Trophoblast cell (in vitro differentiated cells and primary cell): Measurements from ENCODE around the gene ZHX3.

Experiments
- DNase-seq, 2 donors: peaks; one replicate each; pipeline ENCODE4 v3.0.0-alpha.2; 2016
- H2AFZ ChIP-seq: 2 replicates; pipeline ENCODE4 v1.6.1; 2013; ENCODE audit warnings: low read length, moderate library complexity, mild to moderate bottlenecking; ENCODE audit not compliant: insufficient read depth, poor library complexity
- H2AK5ac ChIP-seq: 2 replicates; pipeline ENCODE4 v1.6.1; 2013; ENCODE audit warnings: mild to moderate bottlenecking, low read length
- H2BK120ac ChIP-seq: 2 replicates; pipeline ENCODE4 v1.6.1; 2013; ENCODE audit warnings: low read length, mild to moderate bottlenecking, moderate library complexity; ENCODE audit not compliant: insufficient read depth, poor library complexity
- H2BK12ac ChIP-seq: 2 replicates; pipeline ENCODE4 v1.6.1; 2013; ENCODE audit warnings: mild to moderate bottlenecking, low read length, moderate library complexity
- H2BK5ac ChIP-seq: 2 replicates; pipeline ENCODE4 v1.6.1; 2013; ENCODE audit warnings: low read length, low read depth, moderate library complexity, mild to moderate bottlenecking; ENCODE audit not compliant: poor library complexity
- H3K14ac ChIP-seq: 2 replicates; pipeline ENCODE4 v1.6.1; 2013; ENCODE audit warnings: mild to moderate bottlenecking, low read length
- H3K18ac ChIP-seq: 2 replicates; pipeline ENCODE4 v1.6.1; 2013; ENCODE audit warnings: mild to moderate bottlenecking, low read length
- H3K23ac ChIP-seq: 2 replicates; pipeline ENCODE4 v1.6.1; 2013; ENCODE audit warnings: low read length
- H3K27ac ChIP-seq: 2 replicates; pipeline ENCODE4 v1.5.1; 2013; ENCODE audit warnings: low read depth, mild to moderate bottlenecking, inconsistent platforms, low read length, moderate library complexity
- H3K27me3 ChIP-seq: 2 replicates; pipeline ENCODE4 v1.6.1; 2013; ENCODE audit warnings: inconsistent platforms, mild to moderate bottlenecking, low read length, moderate library complexity; ENCODE audit not compliant: insufficient read depth
- H3K36me3 ChIP-seq, 2 experiments: 1 replicate in 1 of 2; 2 replicates in 1 of 2; pipeline ENCODE4 v1.6.1; 2013; ENCODE audit warnings: low read length in 2 of 2, mild to moderate bottlenecking in 2 of 2, moderate library complexity in 1 of 2; ENCODE audit not compliant: insufficient read depth in 2 of 2, control insufficient read depth in 1 of 2
- H3K4ac ChIP-seq: 2 replicates; pipeline ENCODE4 v1.6.1; 2013; ENCODE audit warnings: low read depth, mild to moderate bottlenecking, low read length, moderate library complexity
- H3K4me1 ChIP-seq, 2 experiments: 1 replicate in 1 of 2; 2 replicates in 1 of 2; pipeline ENCODE4 v1.6.1; 2013; ENCODE audit warnings: low read length in 2 of 2, mild to moderate bottlenecking in 2 of 2, moderate library complexity in 1 of 2; ENCODE audit not compliant: insufficient read depth in 2 of 2, control insufficient read depth in 1 of 2
- H3K4me2 ChIP-seq: 2 replicates; pipeline ENCODE4 v1.6.1; 2013; ENCODE audit warnings: inconsistent platforms, mild to moderate bottlenecking, low read length, moderate library complexity
- H3K4me3 ChIP-seq: 2 replicates; pipeline ENCODE4 v1.5.1; 2013; ENCODE audit warnings: mild to moderate bottlenecking, low read depth, low read length, inconsistent platforms
- H3K79me1 ChIP-seq: one replicate; pipeline ENCODE4 v1.6.1; 2013; ENCODE audit warnings: low read length
- H3K79me2 ChIP-seq: 2 replicates; pipeline ENCODE4 v1.6.1; 2013; ENCODE audit warnings: low read length, mild to moderate bottlenecking; ENCODE audit not compliant: control insufficient read depth, insufficient read depth, poor library complexity
- H3K9ac ChIP-seq: 2 replicates; pipeline ENCODE4 v1.6.1; 2013; ENCODE audit warnings: mild to moderate bottlenecking, low read length
- H3K9me3 ChIP-seq: 2 replicates; pipeline ENCODE4 v1.6.1; 2013; ENCODE audit warnings: low read depth, mild to moderate bottlenecking, control low read depth, inconsistent platforms, low read length; ENCODE audit not compliant: insufficient read depth
- H4K12ac ChIP-seq: 2 replicates; pipeline ENCODE4 v1.6.1; 2013; ENCODE audit warnings: low read depth, mild to moderate bottlenecking, low read length, moderate library complexity
- H4K8ac ChIP-seq: 2 replicates; pipeline ENCODE4 v1.6.1; 2013; ENCODE audit warnings: low read depth, mild to moderate bottlenecking, low read length, moderate library complexity
- H4K91ac ChIP-seq: one replicate; pipeline ENCODE4 v1.6.1; 2013; ENCODE audit warnings: low read depth, mild to moderate bottlenecking, low read length, moderate library complexity
- WGBS: extraction: QIAGEN DNeasy Blood & Tissue Kit; methylation state at CpG from one replicate; pipeline ENCODE4 v1.1.7; 2013; ENCODE audit warnings: missing lambda C conversion rate; ENCODE audit not compliant: insufficient read length, insufficient coverage; ENCODE audit errors: extremely low coverage; 5-methylcytosine and 5-hydroxymethylcytosine counted together

Gene ZHX3

GRCh38 chr20:41287327-41287726 lies 30.2 kb downstream of the ZHX3 start:
- Histone ChIP-seq H3K79me1 (no peaks in the 10 kb centered on the region), H2BK120ac (no peak overlapping the region), H3K4me3 (no peak overlapping the region), H3K23ac (no peak overlapping the region), H4K91ac (no peak overlapping the region), H2AFZ (no peak overlapping the region), H2AK5ac (no peak overlapping the region), H2BK12ac (no peak overlapping the region), H3K27me3 (no peaks in the 10 kb centered on the region), H3K79me2 (no peaks in the 10 kb centered on the region), H3K9ac (no peak overlapping the region), H4K12ac (no peak overlapping the region), H3K4me2 (no peak overlapping the region), H3K4ac (no peak overlapping the region), H3K4me1 (no peaks in the 10 kb centered on the region), H3K18ac (no peak overlapping the region), H4K8ac (no peak overlapping the region), H3K14ac (no peak overlapping the region), H3K9me3 (no peaks in the 10 kb centered on the region), H3K27ac (no peak overlapping the region), H3K36me3 (no peaks in the 10 kb centered on the region), H2BK5ac (no peak overlapping the region)
- WGBS, result no CpG with 5 or more reads among the region's 2 CpGs
- peak in 1 of 2 donors; percentile 62 for DNase-seq

GRCh38 chr20:41286240-41286851 lies 31.2 kb downstream of the ZHX3 start:
- no peak overlapping the region for H4K91ac ChIP-seq
- no peaks in the 10 kb centered on the region for H3K27me3 ChIP-seq
- H4K8ac ChIP-seq, result no peak overlapping the region
- H3K36me3 ChIP-seq, result no peaks in the 10 kb centered on the region
- H3K79me1 ChIP-seq, result no peaks in the 10 kb centered on the region
- no peak overlapping the region for H2BK12ac ChIP-seq
- no peak overlapping the region for H3K27ac ChIP-seq
- H3K4ac ChIP-seq, result no peak overlapping the region
- no peak overlapping the region for H2AFZ ChIP-seq
- H3K23ac ChIP-seq, result no peak overlapping the region
- DNase-seq, result no peak
- H3K9me3 ChIP-seq, result no peaks in the 10 kb centered on the region
- H2AK5ac ChIP-seq, result no peak overlapping the region
- H3K14ac ChIP-seq, result no peak overlapping the region
- no peak overlapping the region for H3K9ac ChIP-seq
- no peaks in the 10 kb centered on the region for H3K79me2 ChIP-seq
- no peak overlapping the region for H2BK120ac ChIP-seq
- no peaks in the 10 kb centered on the region for H3K4me1 ChIP-seq
- H3K4me3 ChIP-seq, result no peak overlapping the region
- H3K18ac ChIP-seq, result no peak overlapping the region
- H4K12ac ChIP-seq, result no peak overlapping the region
- no peak overlapping the region for H2BK5ac ChIP-seq
- no peak overlapping the region for H3K4me2 ChIP-seq
- no CpG with 5 or more reads among the region's 2 CpGs for WGBS

GRCh38 chr20:41279546-41280225 lies 37.8 kb downstream of the ZHX3 start:
- peak overlapping the region; percentile 34 for H3K9ac ChIP-seq
- no peak overlapping the region for H2BK120ac ChIP-seq
- H2AK5ac ChIP-seq, result no peak overlapping the region
- H4K12ac ChIP-seq, result no peak overlapping the region
- no peak overlapping the region for H4K91ac ChIP-seq
- H2BK12ac ChIP-seq, result no peak overlapping the region
- no peak overlapping the region for H2BK5ac ChIP-seq
- WGBS, result no CpG with 5 or more reads among the region's 3 CpGs
- no peaks in the 10 kb centered on the region for H3K27me3 ChIP-seq
- H3K4me1 ChIP-seq, result no peaks in the 10 kb centered on the region
- H3K18ac ChIP-seq, result no peak overlapping the region
- no peak for DNase-seq
- no peaks in the 10 kb centered on the region for H3K79me2 ChIP-seq
- H3K27ac ChIP-seq, result no peak overlapping the region
- no peak overlapping the region for H4K8ac ChIP-seq
- H3K23ac ChIP-seq, result no peak overlapping the region
- H3K9me3 ChIP-seq, result no peaks in the 10 kb centered on the region
- H3K4me2 ChIP-seq, result no peak overlapping the region
- H2AFZ ChIP-seq, result no peak overlapping the region
- H3K79me1 ChIP-seq, result no peaks in the 10 kb centered on the region
- no peak overlapping the region for H3K14ac ChIP-seq
- no peak overlapping the region for H3K4ac ChIP-seq
- H3K4me3 ChIP-seq, result no peak overlapping the region
- no peaks in the 10 kb centered on the region for H3K36me3 ChIP-seq

- H3K27ac ChIP-seq, result no peak overlapping the region
- no peak overlapping the region for H4K91ac ChIP-seq
- no peaks in the 10 kb centered on the region for H3K36me3 ChIP-seq
- H3K4ac ChIP-seq, result no peak overlapping the region
- H2AFZ ChIP-seq, result no peak overlapping the region
- H2BK5ac ChIP-seq, result no peak overlapping the region
- no peak overlapping the region for H3K4me3 ChIP-seq
- H3K23ac ChIP-seq, result no peak overlapping the region
- WGBS, result no CpG with 5 or more reads among the region's 5 CpGs
- no peaks in the 10 kb centered on the region for H3K79me1 ChIP-seq
- H3K79me2 ChIP-seq, result no peaks in the 10 kb centered on the region
- H2BK12ac ChIP-seq, result no peak overlapping the region
- no peak overlapping the region for H3K9ac ChIP-seq
- H3K14ac ChIP-seq, result no peak overlapping the region
- no peak overlapping the region for H2AK5ac ChIP-seq
- no peak overlapping the region for H3K4me2 ChIP-seq
- no peak overlapping the region for H2BK120ac ChIP-seq
- H3K27me3 ChIP-seq, result no peaks in the 10 kb centered on the region
- no peaks in the 10 kb centered on the region for H3K9me3 ChIP-seq
- H3K4me1 ChIP-seq, result no peaks in the 10 kb centered on the region
- H4K12ac ChIP-seq, result no peak overlapping the region
- no peak overlapping the region for H4K8ac ChIP-seq
- no peak overlapping the region for H3K18ac ChIP-seq
- DNase-seq, result peak in 1 of 2 donors; percentile 18
Observed at GRCh38 chr20:41278936-41279335, 38.6 kb downstream of the ZHX3 start.
